Neural crest cell (in vitro differentiated cells): ENCODE measurements around the gene SIK3. TPM values are rescaled to one million over a fixed set of nuclear protein-coding genes. Genes with fewer than 3 reads are reported as not detected.

ENCODE experiments used
- DNase-seq: peaks from one replicate; pipeline ENCODE4 v3.0.0; 2021; ENCODE audit warnings: low read depth, mixed read lengths, low spot score
- H3K27ac Mint-ChIP-seq: one replicate; pipeline ENCODE4 v1.8.0; 2021; ENCODE audit warnings: mild to moderate bottlenecking, mixed read lengths; ENCODE audit not compliant: unreplicated experiment
- H3K27me3 Mint-ChIP-seq: 2 replicates; pipeline ENCODE4 v1.8.0; 2021; ENCODE audit warnings: low read depth, mild to moderate bottlenecking, mixed read lengths
- H3K36me3 Mint-ChIP-seq: 2 replicates; pipeline ENCODE4 v1.8.0; 2021; ENCODE audit warnings: low read depth, mild to moderate bottlenecking, mixed read lengths
- H3K4me1 Mint-ChIP-seq: 2 replicates; pipeline ENCODE4 v1.8.0; 2021; ENCODE audit warnings: mixed read lengths
- H3K4me3 Mint-ChIP-seq: one replicate; pipeline ENCODE4 v1.8.0; 2021; ENCODE audit warnings: mild to moderate bottlenecking, mixed read lengths
- H3K9me3 Mint-ChIP-seq: 2 replicates; pipeline ENCODE4 v1.8.0; 2021; ENCODE audit warnings: mixed read lengths
- total RNA-seq: library from RNA; stranded (reverse); gene quantifications from 2 replicates; pipeline ENCODE4 v1.2.1, GENCODE V29; 2021
- TF ChIP-seq, protein P1 (sequence below): fragments of 200-600 bp; sonication (generic); conservative IDR thresholded peaks from 2 replicates; pipeline ENCODE4 v1.5.0; 2021; ENCODE audit warnings: antibody characterized with exemption, mild to moderate bottlenecking

The SIK3 gene
- total RNA-seq, 1 donor from 2014 or later: 39.7 TPM

DNA sequence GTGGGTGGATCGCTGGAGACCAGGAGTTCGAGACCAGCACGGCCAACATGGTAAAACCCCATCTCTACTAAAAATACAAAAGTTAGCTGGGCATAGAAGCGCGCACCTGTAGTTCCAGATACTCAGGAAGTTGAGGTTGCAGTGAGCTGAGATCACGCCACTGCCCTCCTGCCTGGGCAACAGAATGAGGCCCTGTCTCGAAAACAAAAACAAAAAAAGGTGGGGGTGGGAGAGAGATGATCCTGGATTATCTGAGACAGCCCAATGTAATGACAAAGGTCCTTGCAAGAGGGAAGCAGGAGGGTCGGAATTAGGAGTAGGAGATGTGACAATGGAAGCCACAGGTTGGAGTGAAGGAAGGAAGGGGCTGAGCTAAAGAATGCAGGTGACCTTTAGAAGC lies 173.2 kb downstream of the SIK3 start:
- Mint-ChIP-seq H3K9me3 (no peaks in the 10 kb centered on the region), H3K4me1 (peaks cover 5% of the 10 kb centered on the region), H3K27me3 (no peaks in the 10 kb centered on the region), H3K27ac (no peak overlapping the region), H3K36me3 (peaks cover 8% of the 10 kb centered on the region), H3K4me3 (no peak overlapping the region)
- TF ChIP-seq, protein P1, sequence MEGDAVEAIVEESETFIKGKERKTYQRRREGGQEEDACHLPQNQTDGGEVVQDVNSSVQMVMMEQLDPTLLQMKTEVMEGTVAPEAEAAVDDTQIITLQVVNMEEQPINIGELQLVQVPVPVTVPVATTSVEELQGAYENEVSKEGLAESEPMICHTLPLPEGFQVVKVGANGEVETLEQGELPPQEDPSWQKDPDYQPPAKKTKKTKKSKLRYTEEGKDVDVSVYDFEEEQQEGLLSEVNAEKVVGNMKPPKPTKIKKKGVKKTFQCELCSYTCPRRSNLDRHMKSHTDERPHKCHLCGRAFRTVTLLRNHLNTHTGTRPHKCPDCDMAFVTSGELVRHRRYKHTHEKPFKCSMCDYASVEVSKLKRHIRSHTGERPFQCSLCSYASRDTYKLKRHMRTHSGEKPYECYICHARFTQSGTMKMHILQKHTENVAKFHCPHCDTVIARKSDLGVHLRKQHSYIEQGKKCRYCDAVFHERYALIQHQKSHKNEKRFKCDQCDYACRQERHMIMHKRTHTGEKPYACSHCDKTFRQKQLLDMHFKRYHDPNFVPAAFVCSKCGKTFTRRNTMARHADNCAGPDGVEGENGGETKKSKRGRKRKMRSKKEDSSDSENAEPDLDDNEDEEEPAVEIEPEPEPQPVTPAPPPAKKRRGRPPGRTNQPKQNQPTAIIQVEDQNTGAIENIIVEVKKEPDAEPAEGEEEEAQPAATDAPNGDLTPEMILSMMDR: no peak
- DNase-seq: no peak

DNA sequence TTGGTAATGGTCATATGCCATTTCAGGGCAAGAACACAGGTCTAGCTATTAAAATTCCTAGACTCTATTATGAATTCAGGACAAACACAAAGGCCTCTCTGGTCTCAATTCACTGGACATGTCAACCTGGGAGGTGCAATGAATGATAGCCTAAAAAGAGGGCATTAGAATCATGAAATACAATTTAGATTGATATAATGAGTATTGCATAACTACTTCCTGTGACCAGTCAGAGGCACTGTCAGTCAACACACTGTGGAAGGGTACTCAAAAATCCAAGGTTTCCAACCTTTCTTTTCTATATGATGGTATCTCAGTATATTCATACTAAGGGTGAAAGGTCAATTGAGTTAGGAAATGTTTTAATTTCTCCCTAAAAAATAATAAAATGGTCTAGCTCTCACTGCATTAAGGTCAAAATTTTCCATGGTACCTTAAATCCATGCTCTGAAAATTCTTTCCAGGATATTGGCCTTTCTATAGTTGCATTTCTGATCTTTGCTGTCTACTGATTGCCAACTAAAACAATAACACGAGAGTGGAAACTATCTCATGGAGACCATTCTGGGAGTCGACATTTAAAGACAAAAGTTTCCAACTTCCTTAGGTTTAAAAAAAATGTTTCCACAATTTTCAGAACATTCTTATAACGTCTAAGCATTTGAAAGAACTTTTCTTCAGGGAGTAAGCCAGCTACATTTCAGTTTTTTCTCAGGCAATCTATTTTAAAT lies 179.1 kb downstream of the SIK3 start:
- H3K9me3 Mint-ChIP-seq: no peaks in the 10 kb centered on the region
- TF ChIP-seq, protein P1: no peak
- no peaks in the 10 kb centered on the region for H3K27me3 Mint-ChIP-seq
- no peak overlapping the region for H3K27ac Mint-ChIP-seq
- no peak for DNase-seq
- no peaks in the 10 kb centered on the region for H3K4me1 Mint-ChIP-seq
- no peak overlapping the region for H3K4me3 Mint-ChIP-seq
- no peaks in the 10 kb centered on the region for H3K36me3 Mint-ChIP-seq

GRCh38 chr11:116917632-116918031 lies 180.6 kb downstream of the SIK3 start:
- no peaks in the 10 kb centered on the region for H3K9me3 Mint-ChIP-seq
- no peaks in the 10 kb centered on the region for H3K4me1 Mint-ChIP-seq
- H3K36me3 Mint-ChIP-seq: no peaks in the 10 kb centered on the region
- no peak overlapping the region for H3K27ac Mint-ChIP-seq
- TF ChIP-seq, protein P1: no peak
- no peak overlapping the region for H3K4me3 Mint-ChIP-seq
- DNase-seq: no peak
- no peaks in the 10 kb centered on the region for H3K27me3 Mint-ChIP-seq

- Mint-ChIP-seq H3K4me1 (no peaks in the 10 kb centered on the region), H3K36me3 (no peaks in the 10 kb centered on the region), H3K9me3 (no peaks in the 10 kb centered on the region), H3K4me3 (no peak overlapping the region), H3K27ac (no peak overlapping the region), H3K27me3 (no peaks in the 10 kb centered on the region)
- DNase-seq: no peak
- TF ChIP-seq, protein P1: no peak
Observed at GRCh38 chr11:116916886-116917285, 181.3 kb downstream of the SIK3 start.

- Mint-ChIP-seq H3K36me3 (no peaks in the 10 kb centered on the region), H3K4me1 (no peaks in the 10 kb centered on the region), H3K9me3 (no peaks in the 10 kb centered on the region), H3K27ac (no peak overlapping the region), H3K4me3 (no peak overlapping the region), H3K27me3 (no peaks in the 10 kb centered on the region)
- TF ChIP-seq, protein P1: peak; percentile 23
- no peak for DNase-seq
Observed at GRCh38 chr11:116916052-116916451, 182.2 kb downstream of the SIK3 start.
